HepG2 (cell line): ENCODE results near the gene SLC22A5. TPM values are rescaled to one million over a fixed set of nuclear protein-coding genes. Genes with fewer than 3 reads are reported as not detected.

ENCODE experiments used
- ARNT2 ChIP-seq: sonication (generic); formaldehyde crosslinking; IDR thresholded peaks from 2 replicates; pipeline ENCODE4 v1.8.0; 2022; ENCODE audit warnings: mild to moderate bottlenecking, low read depth, missing genetic modification reagents, moderate library complexity
- BRCA1 ChIP-seq: sonication (generic); formaldehyde crosslinking; IDR thresholded peaks from 2 replicates; pipeline ENCODE4 v1.4.0; 2020; ENCODE audit warnings: missing genetic modification reagents
- CREB3 ChIP-seq: sonication (generic); formaldehyde crosslinking; IDR thresholded peaks from 2 replicates; pipeline ENCODE4 v1.5.0; 2020; ENCODE audit warnings: missing genetic modification reagents
- DMTF1 ChIP-seq: sonication (generic); formaldehyde crosslinking; IDR thresholded peaks from 2 replicates; pipeline ENCODE4 v1.4.0; 2020; ENCODE audit warnings: mild to moderate bottlenecking, missing genetic modification reagents
- FOXC1 ChIP-seq: sonication (generic); formaldehyde crosslinking; IDR thresholded peaks from 2 replicates; pipeline ENCODE4 v1.8.0; 2022; ENCODE audit warnings: mild to moderate bottlenecking, missing genetic modification reagents, borderline replicate concordance
- LBX2 ChIP-seq: sonication (generic); formaldehyde crosslinking; IDR thresholded peaks from 2 replicates; pipeline ENCODE4 v1.5.0; 2020; ENCODE audit warnings: missing genetic modification reagents, mild to moderate bottlenecking, borderline replicate concordance
- PRMT3 ChIP-seq: sonication (generic); formaldehyde crosslinking; IDR thresholded peaks from 2 replicates; pipeline ENCODE4 v1.8.1; 2022; ENCODE audit warnings: low read depth, mild to moderate bottlenecking, moderate library complexity, missing genetic modification reagents, borderline replicate concordance
- PRPF4 ChIP-seq: fragments of 200-400 bp; formaldehyde crosslinking; IDR thresholded peaks from 2 replicates; pipeline ENCODE4 v1.6.1; 2016; ENCODE audit warnings: low read length, low read depth; ENCODE audit not compliant: poor library complexity, severe bottlenecking
- RFX3 ChIP-seq: IDR thresholded peaks from 2 replicates; pipeline ENCODE4 v1.6.1; 2016; ENCODE audit warnings: missing biosample characterization, missing genetic modification reagents
- SNAPC5 ChIP-seq: sonication (generic); formaldehyde crosslinking; IDR thresholded peaks from 2 replicates; pipeline ENCODE4 v1.8.1; 2023; ENCODE audit warnings: mild to moderate bottlenecking, missing genetic modification reagents, borderline replicate concordance
- TFDP2 ChIP-seq: sonication (generic); formaldehyde crosslinking; IDR thresholded peaks from 2 replicates; pipeline ENCODE4 v1.4.0; 2020; ENCODE audit warnings: missing genetic modification reagents
- ZBTB2 ChIP-seq: sonication (generic); formaldehyde crosslinking; IDR thresholded peaks from 2 replicates; pipeline ENCODE4 v1.8.0; 2022; ENCODE audit warnings: low read depth, missing genetic modification reagents
- ZNF30 ChIP-seq: sonication (generic); formaldehyde crosslinking; IDR thresholded peaks from 2 replicates; pipeline ENCODE4 v1.5.0; 2020; ENCODE audit warnings: mild to moderate bottlenecking, missing genetic modification reagents
- ZNF619 ChIP-seq: sonication (generic); formaldehyde crosslinking; IDR thresholded peaks from 2 replicates; pipeline ENCODE4 v1.4.0; 2020; ENCODE audit warnings: mild to moderate bottlenecking, missing genetic modification reagents
- ZNF644 ChIP-seq: IDR thresholded peaks from 2 replicates; pipeline ENCODE4 v1.6.1; 2016; ENCODE audit warnings: low read depth
- ZNF687 ChIP-seq: sonication (generic); formaldehyde crosslinking; IDR thresholded peaks from 2 replicates; pipeline ENCODE4 v1.5.1; 2020; ENCODE audit warnings: mild to moderate bottlenecking, missing genetic modification reagents, moderate library complexity
- ZNF782 ChIP-seq: sonication (generic); formaldehyde crosslinking; IDR thresholded peaks from 2 replicates; pipeline ENCODE4 v1.4.0; 2020; ENCODE audit warnings: missing genetic modification reagents, mild to moderate bottlenecking, borderline replicate concordance
- polyA plus RNA-seq, 8 experiments: library from polyadenylated mRNA; depleted of rRNA in 3 of 8; stranded (reverse) in 7 of 8; unstranded in 1 of 8; fragments of >200 nt; fragmentation: Illumina TruSeq in 4 of 8; extraction: Trizol in 4 of 8; gene quantifications; 2 replicates each; pipeline versions ENCODE4 v1.2.1 to v1.2.3, GENCODE V29; 2011 to 2016; ENCODE audit warnings: low read depth in 4 of 8, missing spikeins in 1 of 8, mixed read lengths in 1 of 8; ENCODE audit not compliant: insufficient read depth in 1 of 8
- total RNA-seq, 5 experiments: library from RNA; depleted of rRNA; stranded (reverse); fragments of >200 nt; fragmentation: Illumina TruSeq; extraction: Trizol; gene quantifications; 2 replicates each; pipeline ENCODE4 v1.2.3, GENCODE V29; 2016; ENCODE audit warnings: low read depth in 1 of 5

Gene SLC22A5
- total and polyA plus RNA-seq, 2 of the 13 experiments (the other 11 are each of a cell fraction or from before 2014, with no cell fraction given) = 7.1 to 15.1 TPM

GRCh38 chr5:132370181-132370970 lies 866 bp downstream of the SLC22A5 start (continued):
- TF ChIP-seq BRCA1 (no peak), LBX2 (CRISPR knock-in tag) (peak; percentile 92; the same call in 1 of the 2 replicates), CREB3 (no peak), FOXC1 (CRISPR knock-in tag) (no peak; the same call in 1 of the 2 replicates), ZNF30 (CRISPR knock-in tag) (no peak), TFDP2 (CRISPR knock-in tag) (no peak), ZNF782 (0 out of 2 replicates have a peak, but pooled peaks have one; percentile 1), ZNF619 (CRISPR knock-in tag) (0 out of 2 replicates have a peak, but pooled peaks have one; percentile 57), ARNT2 (CRISPR knock-in tag) (0 out of 2 replicates have a peak, but pooled peaks have one; percentile 8), PRPF4 (no peak), ZNF687 (CRISPR knock-in tag) (peak; percentile 82; the same call in 1 of the 2 replicates), ZBTB2 (CRISPR knock-in tag) (no peak), DMTF1 (CRISPR knock-in tag) (no peak), ZNF644 (CRISPR knock-in tag) (no peak), PRMT3 (CRISPR knock-in tag) (no peak; the same call in 1 of the 2 replicates), SNAPC5 (CRISPR knock-in tag) (no peak), RFX3 (no peak)
